Measurements from ENCODE around the gene EYS. TPM values are rescaled to one million over a fixed set of nuclear protein-coding genes. Genes with fewer than 3 reads are reported as not detected.

EYS gene
- total and polyA plus RNA-seq, 2 experiments from 2014 or later: under 0.01 to 0.15 TPM

GRCh38 chr6:64681416-64682160, 1025.4 kb downstream of the EYS start:
- Histone ChIP-seq H3K27ac (no peak overlapping the region), H3K36me3 (no peaks in the 10 kb centered on the region), H3K27me3 (no peaks in the 10 kb centered on the region), H3K9me3 (ENCODE audit: low read depth) (no peaks in the 10 kb centered on the region), H3K4me1 (ENCODE audit: low read depth) (no peaks in the 10 kb centered on the region), H3K4me3 (no peak overlapping the region)
- no peak for TF ChIP-seq CTCF (IDR thresholded peaks at IDR 0.05; ENCODE audit: low read depth, low read length)
- DNase-seq (ENCODE audit: low read depth in 1 of 2, low spot score in 1 of 2): peak in 1 of 2 donors; percentile 88

- no peak for TF ChIP-seq CTCF (IDR thresholded peaks at IDR 0.05; ENCODE audit: low read depth, low read length)
- Histone ChIP-seq H3K27me3 (no peaks in the 10 kb centered on the region), H3K4me3 (no peak overlapping the region), H3K36me3 (no peaks in the 10 kb centered on the region), H3K4me1 (ENCODE audit: low read depth) (no peaks in the 10 kb centered on the region), H3K27ac (no peak overlapping the region), H3K9me3 (ENCODE audit: low read depth) (no peaks in the 10 kb centered on the region)
- peak in 1 of 2 donors; percentile 43 for DNase-seq (ENCODE audit: low read depth in 1 of 2, low spot score in 1 of 2)
Observed at GRCh38 chr6:64680446-64680845, 1026.6 kb downstream of the EYS start.

GRCh38 chr6:64679416-64679815, 1027.6 kb downstream of the EYS start:
- DNase-seq (ENCODE audit: low read depth in 1 of 2, low spot score in 1 of 2): peak in 1 of 2 donors; percentile 16
- Histone ChIP-seq H3K36me3 (no peaks in the 10 kb centered on the region), H3K9me3 (ENCODE audit: low read depth) (no peaks in the 10 kb centered on the region), H3K4me3 (no peak overlapping the region), H3K27ac (no peak overlapping the region), H3K4me1 (ENCODE audit: low read depth) (no peaks in the 10 kb centered on the region), H3K27me3 (no peaks in the 10 kb centered on the region)
- TF ChIP-seq CTCF (IDR thresholded peaks at IDR 0.05; ENCODE audit: low read depth, low read length): no peak

- H3K9me3 ChIP-seq (ENCODE audit: low read depth): no peaks in the 10 kb centered on the region
Observed at GRCh38 chr6:64672651-64673050, 1034.4 kb downstream of the EYS start.

GRCh38 chr6:64672131-64672530, 1034.9 kb downstream of the EYS start:
- Histone ChIP-seq H3K27ac (no peak overlapping the region), H3K36me3 (no peaks in the 10 kb centered on the region), H3K27me3 (no peaks in the 10 kb centered on the region), H3K4me1 (ENCODE audit: low read depth) (no peaks in the 10 kb centered on the region), H3K4me3 (no peak overlapping the region), H3K9me3 (ENCODE audit: low read depth) (no peaks in the 10 kb centered on the region)
- DNase-seq (ENCODE audit: low read depth in 1 of 2, low spot score in 1 of 2): peak in 1 of 2 donors; percentile 65
- no peak for TF ChIP-seq CTCF (IDR thresholded peaks at IDR 0.05; ENCODE audit: low read depth, low read length)

More at GRCh38 chr6:64672651-64673050, 1034.4 kb downstream of the EYS start:
- no peak overlapping the region for H3K27ac ChIP-seq
- no peaks in the 10 kb centered on the region for H3K36me3 ChIP-seq
- H3K4me3 ChIP-seq: no peak overlapping the region
- H3K4me1 ChIP-seq (ENCODE audit: low read depth): no peaks in the 10 kb centered on the region
- H3K27me3 ChIP-seq: no peaks in the 10 kb centered on the region
- no peak for TF ChIP-seq CTCF (IDR thresholded peaks at IDR 0.05; ENCODE audit: low read depth, low read length)
- peak in 1 of 2 donors; percentile 65 for DNase-seq (ENCODE audit: low read depth in 1 of 2, low spot score in 1 of 2)

Measured in cardiac muscle cell (in vitro differentiated cells and primary cell).